SK-N-SH treated with all-trans-retinoic acid at 6 μM for 48 hours (cell line): Measurements from ENCODE around the gene ERCC1.
A peak's percentile ranks its signal among the peaks of the same experiment; 100 is the strongest.

Source experiments
- ATAC-seq: fragments of 200-7000 bp; cut with Tn5 transposase; 3 replicates; pipeline ENCODE4 v1.9.1; 2020; ENCODE audit warnings: mild to moderate bottlenecking, moderate library complexity
- ARNTL ChIP-seq: fragments of 450-650 bp; formaldehyde crosslinking; IDR thresholded peaks from 2 replicates; pipeline ENCODE4 v1.5.0; 2020; ENCODE audit warnings: low read depth, mild to moderate bottlenecking, moderate library complexity, borderline replicate concordance
- BACH2 ChIP-seq: fragments of 250-450 bp; sonication (Bioruptor Pico); IDR thresholded peaks from 2 replicates; pipeline ENCODE4 v1.9.0; 2021; ENCODE audit warnings: mild to moderate bottlenecking, borderline replicate concordance
- CREB5 ChIP-seq: fragments of 250-450 bp; sonication (Bioruptor Pico); IDR thresholded peaks from 2 replicates; pipeline ENCODE4 v1.5.1; 2020; ENCODE audit warnings: low read depth, mild to moderate bottlenecking, moderate library complexity
- CSDC2 ChIP-seq: fragments of 250-450 bp; sonication (Bioruptor Pico); IDR thresholded peaks from 2 replicates; pipeline ENCODE4 v1.5.0; 2020; ENCODE audit warnings: mild to moderate bottlenecking, moderate library complexity
- CSRNP3 ChIP-seq: fragments of 250-450 bp; sonication (Bioruptor Pico); IDR thresholded peaks from 2 replicates; pipeline ENCODE4 v1.5.1; 2021; ENCODE audit warnings: mild to moderate bottlenecking, moderate library complexity
- ESRRG ChIP-seq: fragments of 250-450 bp; sonication (Bioruptor Pico); IDR thresholded peaks from 2 replicates; pipeline ENCODE4 v1.6.1; 2021; ENCODE audit warnings: mild to moderate bottlenecking
- GLIS3 ChIP-seq: fragments of 250-450 bp; sonication (Bioruptor Pico); IDR thresholded peaks from 2 replicates; pipeline ENCODE4 v1.5.0; 2020; ENCODE audit warnings: mild to moderate bottlenecking, moderate library complexity
- ISL1 ChIP-seq: fragments of 250-450 bp; sonication (Bioruptor Pico); IDR thresholded peaks from 2 replicates; pipeline ENCODE4 v2.1.2; 2022; ENCODE audit warnings: mild to moderate bottlenecking, moderate library complexity
- OSR1 ChIP-seq: fragments of 250-450 bp; sonication (Bioruptor Pico); IDR thresholded peaks from 2 replicates; pipeline ENCODE4 v1.8.0; 2022; ENCODE audit warnings: moderate library complexity, mild to moderate bottlenecking, inconsistent platforms
- PATZ1 ChIP-seq: fragments of 250-450 bp; sonication (Bioruptor Pico); IDR thresholded peaks from 2 replicates; pipeline ENCODE4 v1.8.0; 2020; ENCODE audit warnings: mild to moderate bottlenecking, moderate library complexity, borderline replicate concordance
- POU6F1 ChIP-seq: fragments of 250-450 bp; sonication (Bioruptor Pico); IDR thresholded peaks from 2 replicates; pipeline ENCODE4 v1.8.0; 2021; ENCODE audit warnings: low read depth, mild to moderate bottlenecking, moderate library complexity, borderline replicate concordance
- PPARA ChIP-seq: fragments of 250-450 bp; sonication (Bioruptor Pico); IDR thresholded peaks from 2 replicates; pipeline ENCODE4 v1.5.0; 2020; ENCODE audit warnings: mild to moderate bottlenecking, borderline replicate concordance
- RARB ChIP-seq: fragments of 250-450 bp; sonication (Bioruptor Pico); IDR thresholded peaks from 2 replicates; pipeline ENCODE4 v1.8.0; 2021; ENCODE audit warnings: mild to moderate bottlenecking, moderate library complexity
- SNAI2 ChIP-seq: fragments of 250-450 bp; sonication (Bioruptor Pico); IDR thresholded peaks from 2 replicates; pipeline ENCODE4 v1.5.0; 2020; ENCODE audit warnings: mild to moderate bottlenecking, moderate library complexity
- TCF4 ChIP-seq: fragments of 250-450 bp; sonication (Bioruptor Pico); IDR thresholded peaks from 2 replicates; pipeline ENCODE4 v1.8.0; 2021; ENCODE audit warnings: mild to moderate bottlenecking, moderate library complexity, borderline replicate concordance
- TSHZ2 ChIP-seq: fragments of 250-450 bp; sonication (Bioruptor Pico); IDR thresholded peaks from 2 replicates; pipeline ENCODE4 v1.5.0; 2020; ENCODE audit warnings: mild to moderate bottlenecking, moderate library complexity
- ZC3H10 ChIP-seq: fragments of 250-450 bp; sonication (Bioruptor Pico); IDR thresholded peaks from 2 replicates; pipeline ENCODE4 v1.5.1; 2021; ENCODE audit warnings: mild to moderate bottlenecking, moderate library complexity
- ZFP3 ChIP-seq: fragments of 250-450 bp; sonication (Bioruptor Pico); IDR thresholded peaks from 2 replicates; pipeline ENCODE4 v1.5.0; 2020; ENCODE audit warnings: mild to moderate bottlenecking, moderate library complexity
- ZNF565 ChIP-seq: fragments of 450-650 bp; formaldehyde crosslinking; conservative IDR thresholded peaks from 2 replicates; pipeline ENCODE4 v1.5.0; 2020; ENCODE audit warnings: low read depth, mild to moderate bottlenecking, moderate library complexity
- ZNF8 ChIP-seq: fragments of 450-650 bp; formaldehyde crosslinking; IDR thresholded peaks from 2 replicates; pipeline ENCODE4 v1.5.0; 2020; ENCODE audit warnings: mild to moderate bottlenecking, moderate library complexity

Gene ERCC1

GRCh38 chr19:45455707-45456499, 32.2 kb upstream of the ERCC1 start (continued):
- TF ChIP-seq CREB5 (CRISPR knock-in tag) = peak; percentile 90
- peak; percentile 92 for TF ChIP-seq PATZ1 (CRISPR knock-in tag)

GRCh38 chr19:45451850-45452387, 28.2 kb upstream of the ERCC1 start:
- TF ChIP-seq ZFP3 = no peak
- no peak for TF ChIP-seq SNAI2 (CRISPR knock-in tag)
- TF ChIP-seq ISL1 (CRISPR knock-in tag) = no peak
- TF ChIP-seq RARB (CRISPR knock-in tag) = no peak
- TF ChIP-seq ESRRG (CRISPR knock-in tag) = no peak
- no peak for TF ChIP-seq PATZ1 (CRISPR knock-in tag)
- no peak for TF ChIP-seq BACH2 (CRISPR knock-in tag)
- TF ChIP-seq ZNF8 (CRISPR knock-in tag) = no peak
- TF ChIP-seq ZNF565 (CRISPR knock-in tag) = no peak
- no peak for TF ChIP-seq POU6F1
- no peak for TF ChIP-seq TSHZ2 (CRISPR knock-in tag)
- TF ChIP-seq GLIS3 (CRISPR knock-in tag) = no peak
- no peak for TF ChIP-seq ARNTL
- no peak for TF ChIP-seq TCF4 (CRISPR knock-in tag)
- no peak for TF ChIP-seq CSDC2 (CRISPR knock-in tag)
- no peak for TF ChIP-seq OSR1 (CRISPR knock-in tag)
- TF ChIP-seq ZC3H10 (CRISPR knock-in tag) = no peak
- TF ChIP-seq CSRNP3 (CRISPR knock-in tag) = no peak
- TF ChIP-seq PPARA = no peak
- no peak for ATAC-seq
